HEK293T (cell line): ENCODE results near the gene CARD14.

Experiments
- ARNT ChIP-seq: fragments of 450-650 bp; IDR thresholded peaks from 2 replicates; pipeline ENCODE4 v1.6.1; 2017; ENCODE audit warnings: mild to moderate bottlenecking
- BHLHE40 ChIP-seq: fragments of 450-650 bp; IDR thresholded peaks from 2 replicates; pipeline ENCODE4 v1.6.1; 2016; ENCODE audit warnings: mild to moderate bottlenecking, moderate library complexity, borderline replicate concordance
- FOXA1 ChIP-seq: fragments of 450-650 bp; IDR thresholded peaks from 2 replicates; pipeline ENCODE4 v1.6.1; 2016; ENCODE audit warnings: mild to moderate bottlenecking
- FOXK2 ChIP-seq: fragments of 450-650 bp; IDR thresholded peaks from 2 replicates; pipeline ENCODE4 v1.6.1; 2016; ENCODE audit warnings: mild to moderate bottlenecking
- FOXM1 ChIP-seq: fragments of 450-650 bp; IDR thresholded peaks from 2 replicates; pipeline ENCODE4 v1.6.1; 2017; ENCODE audit warnings: mild to moderate bottlenecking, borderline replicate concordance
- HDGF ChIP-seq: fragments of 450-650 bp; IDR thresholded peaks from 2 replicates; pipeline ENCODE4 v1.6.1; 2017; ENCODE audit warnings: antibody characterized with exemption, borderline replicate concordance
- L3MBTL2 ChIP-seq: fragments of 450-650 bp; conservative IDR thresholded peaks from 2 replicates; pipeline ENCODE4 v1.6.1; 2016; ENCODE audit warnings: mild to moderate bottlenecking
- LEF1 ChIP-seq: fragments of 450-650 bp; IDR thresholded peaks from 2 replicates; pipeline ENCODE4 v1.6.1; 2017; ENCODE audit warnings: mild to moderate bottlenecking, borderline replicate concordance
- NFRKB ChIP-seq: fragments of 450-650 bp; IDR thresholded peaks from 2 replicates; pipeline ENCODE4 v1.6.1; 2016; ENCODE audit warnings: mild to moderate bottlenecking, moderate library complexity
- SP1 ChIP-seq: fragments of 450-650 bp; IDR thresholded peaks from 2 replicates; pipeline ENCODE4 v1.6.1; 2017
- SUZ12 ChIP-seq: fragments of 450-650 bp; IDR thresholded peaks from 2 replicates; pipeline ENCODE4 v1.6.1; 2016; ENCODE audit warnings: mild to moderate bottlenecking
- TARDBP ChIP-seq: fragments of 450-650 bp; IDR thresholded peaks from 2 replicates; pipeline ENCODE4 v1.6.1; 2016
- ZNF384 ChIP-seq: fragments of 450-650 bp; IDR thresholded peaks from 2 replicates; pipeline ENCODE4 v1.6.1; 2016
- TF ChIP-seq, protein P1 (sequence below): fragments of 450-650 bp; IDR thresholded peaks from 2 replicates; pipeline ENCODE4 v1.6.1; 2016

DNA sequence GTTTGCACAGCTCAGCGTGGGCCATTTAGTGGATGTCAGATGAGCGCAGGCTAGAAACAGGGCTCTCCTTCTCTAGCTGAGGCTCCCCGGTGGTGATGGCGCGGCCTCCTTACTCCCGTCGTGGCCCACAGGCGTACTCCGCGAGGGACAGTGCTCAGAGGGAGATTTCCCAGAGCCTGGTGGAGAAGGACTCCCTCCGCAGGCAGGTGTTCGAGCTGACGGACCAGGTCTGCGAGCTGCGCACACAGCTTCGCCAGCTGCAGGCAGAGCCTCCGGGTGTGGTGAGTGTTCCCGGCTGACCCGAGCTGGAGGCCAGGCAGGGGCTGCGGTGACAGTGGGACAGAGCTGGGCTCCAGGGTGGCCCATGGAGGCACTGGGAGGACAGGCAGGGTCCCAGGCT lies 21.4 kb downstream of the CARD14 start:
- TF ChIP-seq HDGF = no peak
- no peak for TF ChIP-seq FOXM1
- no peak for TF ChIP-seq FOXK2
- no peak for TF ChIP-seq SP1
- TF ChIP-seq L3MBTL2 = no peak
- no peak for TF ChIP-seq SUZ12
- TF ChIP-seq TARDBP = no peak
- TF ChIP-seq ZNF384 = no peak
- no peak for TF ChIP-seq FOXA1
- no peak for TF ChIP-seq BHLHE40
- no peak for TF ChIP-seq NFRKB
- TF ChIP-seq, protein P1, sequence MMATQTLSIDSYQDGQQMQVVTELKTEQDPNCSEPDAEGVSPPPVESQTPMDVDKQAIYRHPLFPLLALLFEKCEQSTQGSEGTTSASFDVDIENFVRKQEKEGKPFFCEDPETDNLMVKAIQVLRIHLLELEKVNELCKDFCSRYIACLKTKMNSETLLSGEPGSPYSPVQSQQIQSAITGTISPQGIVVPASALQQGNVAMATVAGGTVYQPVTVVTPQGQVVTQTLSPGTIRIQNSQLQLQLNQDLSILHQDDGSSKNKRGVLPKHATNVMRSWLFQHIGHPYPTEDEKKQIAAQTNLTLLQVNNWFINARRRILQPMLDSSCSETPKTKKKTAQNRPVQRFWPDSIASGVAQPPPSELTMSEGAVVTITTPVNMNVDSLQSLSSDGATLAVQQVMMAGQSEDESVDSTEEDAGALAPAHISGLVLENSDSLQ = no peak
- no peak for TF ChIP-seq LEF1
- no peak for TF ChIP-seq ARNT
